HG02852 (cell line): Measurements from ENCODE around the gene KRT8.
"Not testable (repeated sequence)": the region's sequence is repeated elsewhere in the genome, so short reads cannot be mapped to it uniquely, and the experiment has no call there.

Source experiments
- ATAC-seq: cut with Tn5 transposase; IDR thresholded peaks from one replicate; pipeline ENCODE4 v1.9.1; 2021; ENCODE audit warnings: mild to moderate bottlenecking, moderate library complexity; ENCODE audit not compliant: unreplicated experiment

Gene KRT8

DNA sequence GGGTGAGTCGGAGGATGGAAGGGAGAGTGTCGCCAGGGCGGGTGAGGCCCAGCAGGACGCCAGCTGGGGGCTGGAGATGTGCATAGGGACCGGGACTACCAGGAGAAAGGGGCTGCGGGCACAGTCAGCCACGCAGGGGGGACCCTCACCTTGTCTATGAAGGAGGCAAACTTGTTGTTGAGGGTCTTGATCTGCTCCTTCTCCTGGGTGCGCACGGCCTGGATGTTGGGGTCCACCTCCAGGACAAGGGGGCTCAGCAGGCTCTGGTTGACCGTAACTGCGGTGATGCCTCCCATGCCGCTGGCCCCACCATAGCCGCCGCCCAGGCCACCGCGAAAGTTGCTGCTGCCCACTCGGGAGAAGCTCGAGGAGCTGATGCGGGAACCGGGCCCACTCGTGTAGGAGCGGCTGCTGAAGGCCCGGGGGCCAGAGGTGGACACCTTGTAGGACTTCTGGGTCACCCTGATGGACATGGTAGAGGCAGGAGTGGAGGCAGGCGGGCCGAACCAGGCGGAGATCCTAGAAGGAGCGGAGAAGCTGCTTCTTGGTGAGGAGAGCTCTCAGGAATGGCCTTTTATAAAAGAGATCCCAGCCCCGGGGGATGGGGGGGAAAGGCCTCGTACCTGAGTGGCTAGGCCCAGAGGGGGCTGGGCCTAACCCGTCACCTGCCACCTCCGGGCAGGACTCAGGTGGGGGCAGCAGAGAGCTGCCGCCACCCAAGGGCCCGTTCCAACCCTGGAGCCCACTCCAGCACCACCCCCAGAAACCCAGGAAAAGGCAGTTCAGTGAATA is at the start of gene KRT8:
Gene KRT8, minus strand, starts transcription at position 568 of the 792 bp plus-strand sequence. Its CDS starts 95 bp downstream, at position 473.
- not testable (repeated sequence) for ATAC-seq

DNA sequence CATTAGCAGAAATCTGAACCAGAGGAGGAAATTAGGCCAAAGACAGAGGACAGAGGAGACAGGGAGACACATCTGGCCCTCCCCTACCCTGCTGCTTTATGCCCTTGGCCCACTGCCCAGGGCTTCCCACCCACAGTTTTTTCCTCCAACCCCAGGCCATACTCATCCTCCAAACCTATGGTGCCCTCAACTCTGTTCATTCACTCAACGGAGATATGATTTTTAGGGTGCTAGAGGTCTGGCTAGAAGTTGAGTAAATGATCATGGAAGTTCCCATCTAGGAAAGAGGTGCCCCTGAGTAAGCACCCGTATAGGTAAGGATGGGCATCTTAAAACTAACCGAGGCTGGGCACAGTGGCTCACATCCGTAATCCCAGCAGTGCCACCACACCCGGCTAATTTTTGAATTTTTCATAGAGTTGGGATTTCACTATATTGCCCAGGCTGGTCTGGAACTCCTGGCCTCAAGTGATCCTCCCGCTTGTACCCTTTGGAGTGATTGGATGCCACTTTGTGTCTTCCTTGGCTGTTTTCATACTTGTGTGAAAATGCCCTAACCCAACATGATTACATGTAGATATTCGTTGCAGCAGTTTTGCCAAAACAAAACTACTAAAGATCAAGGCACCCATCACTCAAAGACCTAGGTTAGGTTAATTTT is 48.4 kb upstream of the KRT8 start:
- ATAC-seq = no peak

DNA sequence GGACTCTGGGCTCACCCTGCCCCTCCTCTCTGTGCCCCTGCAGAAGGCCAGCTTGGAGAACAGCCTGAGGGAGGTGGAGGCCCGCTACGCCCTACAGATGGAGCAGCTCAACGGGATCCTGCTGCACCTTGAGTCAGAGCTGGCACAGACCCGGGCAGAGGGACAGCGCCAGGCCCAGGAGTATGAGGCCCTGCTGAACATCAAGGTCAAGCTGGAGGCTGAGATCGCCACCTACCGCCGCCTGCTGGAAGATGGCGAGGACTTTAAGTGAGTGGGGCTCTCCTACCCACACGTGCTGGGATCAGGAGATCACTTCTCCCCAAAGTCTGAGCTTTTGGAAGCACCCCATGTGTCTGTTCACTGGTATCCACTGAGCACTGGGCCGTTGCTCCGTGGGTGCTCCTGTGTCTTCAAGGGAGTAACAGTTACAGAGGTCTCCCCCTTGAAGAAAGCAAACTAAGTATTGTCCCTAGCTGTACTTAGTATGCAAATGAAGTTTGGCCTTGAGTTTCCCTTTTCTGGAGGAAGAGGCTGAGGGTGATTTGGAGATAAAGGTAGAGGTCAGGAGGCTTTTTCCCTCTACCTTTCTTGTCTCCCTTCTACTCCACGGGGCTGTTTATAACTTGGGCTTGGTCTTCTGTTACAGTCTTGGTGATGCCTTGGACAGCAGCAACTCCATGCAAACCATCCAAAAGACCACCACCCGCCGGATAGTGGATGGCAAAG is 47.4 kb upstream of the KRT8 start:
- ATAC-seq = no peak

GRCh38 chr12:52951640-52952039 is 46.8 kb upstream of the KRT8 start:
- ATAC-seq = no peak

DNA sequence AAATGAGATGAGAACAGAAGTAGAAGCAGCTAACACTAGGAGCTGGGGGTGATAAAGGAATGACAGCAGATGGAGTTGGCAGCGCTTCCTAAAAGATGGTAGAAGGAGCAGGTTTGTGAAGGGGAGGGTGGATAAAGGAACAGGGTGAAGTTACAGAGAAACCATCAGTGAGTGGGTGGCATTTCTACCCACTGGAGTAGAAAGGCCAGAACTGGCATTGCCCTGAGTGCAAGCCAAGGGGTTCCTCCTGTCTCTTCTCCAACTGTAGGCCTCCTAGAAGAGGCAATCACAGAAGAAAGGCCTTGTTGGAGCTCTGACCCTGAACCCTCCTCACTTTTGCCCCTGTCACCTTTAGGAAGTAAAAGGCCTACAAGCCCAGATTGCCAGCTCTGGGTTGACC is 46.2 kb upstream of the KRT8 start:
- no peak for ATAC-seq

DNA sequence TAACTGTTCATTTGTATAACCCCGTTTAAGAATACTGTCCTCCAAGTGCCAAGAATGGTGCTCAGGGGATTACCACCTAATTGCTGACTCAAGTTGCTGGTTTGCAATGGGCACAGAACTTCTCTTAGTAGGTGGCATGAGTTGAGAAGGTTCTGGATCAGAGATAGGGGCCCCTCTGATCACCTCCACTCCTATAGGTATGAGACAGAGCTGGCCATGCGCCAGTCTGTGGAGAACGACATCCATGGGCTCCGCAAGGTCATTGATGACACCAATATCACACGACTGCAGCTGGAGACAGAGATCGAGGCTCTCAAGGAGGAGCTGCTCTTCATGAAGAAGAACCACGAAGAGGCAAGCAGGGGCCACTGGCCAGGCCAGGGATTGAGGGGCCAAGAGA is 45.7 kb upstream of the KRT8 start:
- ATAC-seq = no peak

- ATAC-seq = no peak
Observed at GRCh38 chr12:52949413-52950331, 44.8 kb upstream of the KRT8 start.

GRCh38 chr12:52947738-52948423 is 43.0 kb upstream of the KRT8 start:
- ATAC-seq = no peak

GRCh38 chr12:52946797-52947547 is 42.1 kb upstream of the KRT8 start:
- no peak for ATAC-seq

DNA sequence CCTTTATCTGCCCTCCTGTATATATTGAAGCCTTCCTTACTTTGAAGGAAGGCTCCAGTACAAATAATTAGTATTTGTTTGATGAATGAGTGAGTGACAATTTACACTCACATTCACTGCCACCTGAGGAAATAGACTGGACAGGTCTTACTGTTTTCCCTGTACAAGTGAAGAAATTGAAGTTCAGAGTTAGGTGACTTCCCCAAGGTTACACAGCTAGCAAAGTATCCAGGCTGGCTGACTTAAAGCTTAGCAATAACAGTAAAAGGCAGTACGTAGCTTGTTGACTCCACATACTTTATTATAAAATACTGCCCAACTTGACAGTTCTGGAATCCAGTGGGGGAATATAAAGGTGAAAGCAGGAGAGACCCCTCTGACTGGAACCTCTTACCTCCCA is 41.5 kb upstream of the KRT8 start:
- no peak for ATAC-seq

DNA sequence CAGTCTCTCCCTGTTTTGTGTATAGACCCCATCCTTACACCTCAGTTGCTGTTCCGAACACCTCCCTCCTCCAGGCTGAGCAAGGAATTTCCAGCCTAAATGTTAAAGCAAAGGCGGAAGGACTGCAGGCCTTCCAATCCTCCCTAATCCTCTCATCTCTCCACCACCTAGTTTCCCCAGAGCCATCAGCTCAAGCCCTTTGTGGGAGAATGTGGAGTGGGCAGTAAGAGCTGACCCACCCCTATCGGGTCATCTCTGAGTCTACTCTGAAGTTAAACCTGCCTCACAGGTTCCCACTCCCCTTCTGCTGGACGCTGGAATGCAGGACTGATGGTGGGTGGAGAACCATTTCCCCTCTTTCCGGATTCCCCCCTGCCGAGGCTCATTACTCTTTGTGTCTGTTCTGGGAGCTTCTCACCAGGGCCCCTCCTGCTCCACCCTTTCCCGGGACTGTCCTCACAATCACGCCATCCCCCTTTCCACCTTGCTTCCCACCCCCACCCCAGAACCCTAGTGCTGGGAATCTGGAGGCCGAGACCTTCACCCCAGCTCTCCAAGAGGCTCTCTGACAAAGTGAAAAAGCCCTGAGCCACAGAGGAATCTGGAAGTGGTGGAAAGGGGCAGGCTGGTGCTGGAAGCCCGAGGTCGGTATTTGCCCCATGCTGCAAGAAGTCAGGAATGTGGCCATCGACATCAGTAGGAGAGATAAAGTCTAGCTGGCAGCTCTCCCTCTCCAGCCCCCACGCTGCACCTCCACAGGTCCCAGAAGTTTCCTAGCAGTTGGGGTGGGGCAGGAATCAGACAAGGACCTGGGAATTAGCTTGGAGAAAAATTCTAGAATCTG is 40.7 kb upstream of the KRT8 start:
- no peak for ATAC-seq

DNA sequence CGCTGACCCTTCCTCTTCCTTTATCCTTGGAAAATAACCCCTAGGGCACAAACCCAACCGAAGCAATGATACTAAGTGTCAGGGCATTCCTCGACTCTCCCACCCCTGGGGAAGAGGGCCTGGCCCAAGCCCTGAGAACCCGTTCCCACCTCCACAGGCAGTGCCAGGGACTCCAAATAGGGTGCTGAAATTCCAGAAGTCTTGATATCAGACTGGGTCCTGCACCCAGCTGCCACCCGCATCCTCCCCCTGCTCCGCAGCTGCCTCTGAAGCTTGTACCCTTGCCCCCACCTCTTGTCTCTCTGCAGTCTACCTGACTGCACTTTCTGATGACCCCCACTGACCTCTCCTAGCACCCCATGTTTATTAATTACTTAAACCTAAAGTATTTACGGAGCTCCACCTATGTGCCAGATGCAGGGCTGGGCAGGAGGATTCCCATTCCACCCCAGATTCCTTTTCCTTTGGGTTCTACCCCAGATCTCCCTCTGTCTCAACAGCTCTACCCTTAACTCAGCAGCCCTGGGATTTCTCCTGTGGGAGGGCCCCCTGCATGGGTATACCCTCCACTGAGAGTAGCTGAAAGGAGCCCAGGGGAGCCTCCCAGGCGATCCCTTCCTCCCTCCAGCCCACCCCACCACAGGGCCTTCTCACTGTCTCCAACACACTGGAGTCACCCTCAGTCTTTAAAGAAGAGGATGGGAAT is 40.0 kb upstream of the KRT8 start:
- no peak for ATAC-seq

DNA sequence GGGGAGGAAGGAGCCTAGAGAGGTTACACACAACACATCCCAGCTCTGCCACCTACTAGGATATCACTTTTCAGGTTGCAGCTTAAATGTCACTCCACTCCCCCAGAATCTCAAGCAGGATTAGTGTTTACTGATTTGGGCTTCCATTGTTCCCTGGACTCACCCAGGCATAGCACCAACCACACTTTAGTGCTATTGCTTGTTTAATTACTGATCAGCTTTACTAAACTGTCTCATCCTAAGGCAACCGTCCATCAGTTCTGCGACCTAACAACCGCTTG is 38.0 kb upstream of the KRT8 start:
- no peak for ATAC-seq

DNA sequence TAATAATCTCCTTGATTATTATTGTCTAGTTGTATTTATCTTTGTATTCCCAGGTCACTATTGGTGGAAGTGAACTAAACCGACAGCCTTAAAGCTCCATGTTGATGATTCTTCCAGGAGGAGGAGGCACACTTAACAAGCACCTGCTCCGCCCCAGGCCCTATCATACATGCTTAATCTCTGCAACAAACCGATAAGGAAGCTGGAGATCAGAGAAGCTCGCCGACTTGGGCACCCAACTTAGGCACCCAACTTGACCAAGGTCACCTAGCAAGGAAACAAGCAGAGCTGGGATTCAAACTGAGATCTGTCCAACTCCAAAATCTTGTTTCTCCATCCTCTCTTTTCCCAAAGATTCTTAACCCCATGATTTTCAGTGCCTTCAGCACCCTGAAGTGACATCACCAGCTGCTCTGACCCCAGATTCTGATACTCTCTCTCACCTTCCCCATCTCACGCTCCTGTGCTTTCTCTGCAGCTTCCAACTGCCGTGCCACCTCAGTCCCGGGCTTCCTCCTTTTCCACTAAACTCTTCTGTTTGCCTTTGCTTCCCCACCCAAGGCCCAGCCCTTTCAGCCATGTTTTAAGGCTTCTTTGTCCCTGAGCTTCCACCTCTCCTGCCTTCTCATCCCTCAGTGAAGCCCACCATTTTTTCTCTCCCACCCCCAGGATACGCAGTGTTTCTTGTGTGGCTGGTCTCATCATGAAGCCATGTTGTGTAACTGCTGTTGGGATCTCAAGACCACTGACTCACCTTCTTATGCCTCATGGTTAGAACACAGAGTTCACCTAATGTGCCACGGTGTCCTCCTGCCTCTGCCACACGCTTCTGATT is 37.4 kb upstream of the KRT8 start:
- ATAC-seq = no peak

- ATAC-seq = no peak
Observed at GRCh38 chr12:52929538-52929937, 24.7 kb upstream of the KRT8 start.

- no peak for ATAC-seq
Observed at GRCh38 chr12:52927964-52928363, 23.1 kb upstream of the KRT8 start.

DNA sequence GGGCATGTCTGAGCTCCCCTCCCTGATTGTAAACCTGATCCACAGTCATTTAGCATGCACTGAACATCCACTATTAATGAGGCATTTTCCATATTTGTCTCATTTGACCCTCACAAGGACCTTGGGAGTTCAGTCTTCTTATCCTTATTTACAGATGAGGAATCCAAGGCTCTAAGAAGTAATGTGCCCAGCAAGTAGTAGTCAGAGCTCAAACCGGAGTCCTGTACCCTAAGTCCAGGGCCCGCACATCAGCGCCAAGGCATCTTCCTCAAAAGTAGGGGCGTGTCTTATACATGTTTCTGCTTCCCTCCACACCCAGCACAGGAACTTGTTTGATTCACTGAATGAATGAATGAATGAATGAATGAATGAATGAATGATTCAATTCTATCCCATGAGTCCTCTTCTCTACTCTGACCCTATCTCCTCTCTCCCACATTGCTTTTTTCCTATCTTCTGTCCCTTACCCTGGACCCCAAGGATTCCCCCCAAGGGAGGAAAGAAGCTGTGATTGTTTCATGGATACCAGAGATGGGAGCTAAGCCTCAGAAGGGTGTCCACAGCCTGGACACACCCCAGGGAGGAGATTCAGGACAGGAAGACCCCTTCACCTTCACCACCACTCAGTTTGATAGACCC is 21.8 kb upstream of the KRT8 start:
- no peak for ATAC-seq
